VCaP (cell line): ENCODE results near the gene GSS.

Experiments used
- H3K27ac ChIP-seq: fragments of 450-650 bp; 2 replicates; pipeline ENCODE4 v1.5.1; 2017
- TF ChIP-seq, protein P1 (sequence below): fragments of 450-650 bp; conservative IDR thresholded peaks from 2 replicates; pipeline ENCODE4 v1.5.1; 2017; ENCODE audit warnings: mild to moderate bottlenecking, moderate library complexity

Gene GSS

GRCh38 chr20:34990231-34990630, 34.6 kb upstream of the GSS start:
- TF ChIP-seq, protein P1, sequence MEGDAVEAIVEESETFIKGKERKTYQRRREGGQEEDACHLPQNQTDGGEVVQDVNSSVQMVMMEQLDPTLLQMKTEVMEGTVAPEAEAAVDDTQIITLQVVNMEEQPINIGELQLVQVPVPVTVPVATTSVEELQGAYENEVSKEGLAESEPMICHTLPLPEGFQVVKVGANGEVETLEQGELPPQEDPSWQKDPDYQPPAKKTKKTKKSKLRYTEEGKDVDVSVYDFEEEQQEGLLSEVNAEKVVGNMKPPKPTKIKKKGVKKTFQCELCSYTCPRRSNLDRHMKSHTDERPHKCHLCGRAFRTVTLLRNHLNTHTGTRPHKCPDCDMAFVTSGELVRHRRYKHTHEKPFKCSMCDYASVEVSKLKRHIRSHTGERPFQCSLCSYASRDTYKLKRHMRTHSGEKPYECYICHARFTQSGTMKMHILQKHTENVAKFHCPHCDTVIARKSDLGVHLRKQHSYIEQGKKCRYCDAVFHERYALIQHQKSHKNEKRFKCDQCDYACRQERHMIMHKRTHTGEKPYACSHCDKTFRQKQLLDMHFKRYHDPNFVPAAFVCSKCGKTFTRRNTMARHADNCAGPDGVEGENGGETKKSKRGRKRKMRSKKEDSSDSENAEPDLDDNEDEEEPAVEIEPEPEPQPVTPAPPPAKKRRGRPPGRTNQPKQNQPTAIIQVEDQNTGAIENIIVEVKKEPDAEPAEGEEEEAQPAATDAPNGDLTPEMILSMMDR, result no peak

GRCh38 chr20:34989670-34990069, 34.1 kb upstream of the GSS start:
- no peak overlapping the region for H3K27ac ChIP-seq
- TF ChIP-seq, protein P1, result no peak

More at GRCh38 chr20:34990231-34990630, 34.6 kb upstream of the GSS start:
- H3K27ac ChIP-seq, result no peak overlapping the region

- no peak overlapping the region for H3K27ac ChIP-seq
- TF ChIP-seq, protein P1, result no peak
Observed at GRCh38 chr20:34989118-34989517, 33.5 kb upstream of the GSS start.

DNA sequence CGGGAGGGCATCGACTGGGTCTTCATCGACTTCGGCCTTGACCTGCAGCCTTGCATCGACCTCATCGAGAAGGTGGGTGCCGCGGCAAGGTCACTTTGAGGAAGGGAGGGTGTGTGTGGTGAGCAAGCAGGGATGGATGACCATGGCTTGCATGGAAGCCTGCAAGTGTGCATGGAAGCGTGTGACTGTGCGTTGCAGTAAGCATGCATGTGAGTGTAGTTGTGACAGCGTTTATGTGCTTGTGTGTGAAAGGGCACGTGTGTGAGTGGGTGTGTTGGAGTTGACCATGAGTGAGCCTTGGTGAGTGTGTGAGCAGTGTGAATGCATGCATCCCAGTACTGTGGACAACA, 32.6 kb upstream of the GSS start:
- TF ChIP-seq, protein P1, result no peak
- H3K27ac ChIP-seq, result no peak overlapping the region

- H3K27ac ChIP-seq, result no peak overlapping the region
- TF ChIP-seq, protein P1, result no peak
Observed at GRCh38 chr20:34987288-34988190, 31.9 kb upstream of the GSS start.

GRCh38 chr20:34986311-34987287, 31.0 kb upstream of the GSS start:
- H3K27ac ChIP-seq, result no peak overlapping the region
- TF ChIP-seq, protein P1, result no peak
